Naive thymus-derived CD4-positive, alpha-beta T cell (primary cell): ENCODE measurements around the gene PMM2. TPM values are rescaled to one million over a fixed set of nuclear protein-coding genes. Genes with fewer than 3 reads are reported as not detected.

ENCODE experiments used
- ATAC-seq: fragments of 150-1000 bp; cut with Tn5 transposase; 2 replicates; pipeline ENCODE4 v1.10.0; 2021; ENCODE audit warnings: mild to moderate bottlenecking, moderate library complexity
- CTCF ChIA-PET: fragments of 350-600 bp; sonication (Branson Sonifier 250); formaldehyde crosslinking; loops from one replicate; lab custom pipeline; 2021; ENCODE audit warnings: antibody characterized with exemption; lab: Charles Lee
- POLR2A ChIA-PET: fragments of 350-600 bp; sonication (Branson Sonifier 250); formaldehyde crosslinking; loops from one replicate; lab custom pipeline; 2021; ENCODE audit warnings: antibody characterized with exemption, inconsistent platforms; lab: Charles Lee
- DNase-seq, 9 donors: peaks; one replicate each; pipeline versions ENCODE4 v3.0.0 to v3.0.0-alpha.2; 2020 to 2022; ENCODE audit warnings: mixed read lengths in 1 of 9
- H3K27ac ChIP-seq: one replicate; pipeline ENCODE4 v1.7.0; 2013; ENCODE audit warnings: mild to moderate bottlenecking, low read depth, low read length, moderate library complexity
- H3K27me3 ChIP-seq, 2 donors: one replicate each; pipeline ENCODE4 v1.7.0; 2013; ENCODE audit warnings: low read length in 2 of 2, mild to moderate bottlenecking in 2 of 2, moderate library complexity in 2 of 2; ENCODE audit not compliant: control insufficient read depth in 2 of 2, insufficient read depth in 2 of 2
- H3K36me3 ChIP-seq, 3 experiments: 1 replicate in 2 of 3; 2 replicates in 1 of 3; pipeline ENCODE4 v1.7.0; 2013; ENCODE audit warnings: low read length in 3 of 3, mild to moderate bottlenecking in 3 of 3, moderate library complexity in 1 of 3; ENCODE audit not compliant: insufficient read depth in 3 of 3, control insufficient read depth in 2 of 3
- H3K4me1 ChIP-seq, 2 donors: one replicate each; pipeline ENCODE4 v1.7.0; 2013; ENCODE audit warnings: low read length in 2 of 2, mild to moderate bottlenecking in 2 of 2, moderate library complexity in 1 of 2; ENCODE audit not compliant: control insufficient read depth in 2 of 2, insufficient read depth in 2 of 2
- H3K4me3 ChIP-seq: 2 replicates; pipeline ENCODE4 v1.7.0; 2013; ENCODE audit warnings: mild to moderate bottlenecking, low read length
- H3K9me3 ChIP-seq, 3 experiments: 1 replicate in 2 of 3; 2 replicates in 1 of 3; pipeline ENCODE4 v1.7.0; 2013; ENCODE audit warnings: low read length in 3 of 3; ENCODE audit not compliant: control insufficient read depth in 2 of 3
- H3K27ac Mint-ChIP-seq, 9 donors: one replicate each; pipeline ENCODE4 v1.8.0; 2020 to 2022; ENCODE audit warnings: mixed read lengths in 9 of 9, mild to moderate bottlenecking in 8 of 9, moderate library complexity in 5 of 9, inconsistent platforms in 2 of 9
- H3K27me3 Mint-ChIP-seq, 5 donors: one replicate each; pipeline ENCODE4 v1.8.0; 2021 to 2022; ENCODE audit warnings: mixed read lengths in 5 of 5, mild to moderate bottlenecking in 1 of 5
- H3K36me3 Mint-ChIP-seq, 5 donors: one replicate each; pipeline ENCODE4 v1.8.0; 2020 to 2022; ENCODE audit warnings: mixed read lengths in 5 of 5, mild to moderate bottlenecking in 3 of 5, inconsistent platforms in 1 of 5
- H3K4me1 Mint-ChIP-seq, 7 donors: one replicate each; pipeline ENCODE4 v1.8.0; 2020 to 2022; ENCODE audit warnings: mixed read lengths in 7 of 7, mild to moderate bottlenecking in 3 of 7, inconsistent platforms in 1 of 7
- H3K4me3 Mint-ChIP-seq, 10 donors: one replicate each; pipeline ENCODE4 v1.8.0; 2020 to 2022; ENCODE audit warnings: mild to moderate bottlenecking in 10 of 10, mixed read lengths in 10 of 10, moderate library complexity in 6 of 10, inconsistent platforms in 2 of 10
- H3K9me3 Mint-ChIP-seq, 11 donors: one replicate each; pipeline ENCODE4 v1.8.0; 2020 to 2022; ENCODE audit warnings: mixed read lengths in 11 of 11, mild to moderate bottlenecking in 4 of 11, inconsistent platforms in 1 of 11, moderate library complexity in 1 of 11
- intact Hi-C, 2 donors: fragments of 100-400 bp; cut with micrococcal nuclease; formaldehyde crosslinking; loops; one replicate each; pipeline ENCODE4 v1.15.1; 2023
- polyA plus RNA-seq, 2 donors: library from polyadenylated mRNA; unstranded; fragments of 300-500 nt; fragmentation: Illumina TruSeq; gene quantifications; one replicate each; pipeline ENCODE4 v1.2.3, GENCODE V29; 2021
- total RNA-seq, 6 experiments: library from RNA in 5 of 6; stranded (reverse) in 5 of 6; gene quantifications; 1 replicate in 5 of 6; 2 replicates in 1 of 6; pipeline ENCODE4 v1.2.3 and lab custom pipeline; 2021 to 2026

Gene PMM2
- total and polyA plus RNA-seq, 7 experiments from 2014 or later = 18.0 to 52.8 (median 40.9) TPM

GRCh38 chr16:8847623-8848022 is 50.0 kb downstream of the PMM2 start:
- Mint-ChIP-seq H3K27ac (no peak overlapping the region), H3K27me3 (no peaks in the 10 kb centered on the region), H3K36me3 (peaks cover 0 to 17% (median 5%) of the 10 kb centered on the region in 5 donors), H3K9me3 (peaks cover 0 to 2% (median 0%) of the 10 kb centered on the region in 11 donors), H3K4me3 (no peak overlapping the region), H3K4me1 (peaks cover 11 to 34% (median 26%) of the 10 kb centered on the region in 7 donors)
- H3K4me3 ChIP-seq = no peak overlapping the region
- H3K36me3 ChIP-seq = peaks cover 0 to 37% (median 7%) of the 10 kb centered on the region in 3 experiments
- intact Hi-C loops = no loop called here
- H3K9me3 ChIP-seq = no peaks in the 10 kb centered on the region
- ChIA-PET CTCF (no interaction called here), POLR2A (no interaction called here)
- no peak overlapping the region for H3K27ac ChIP-seq
- DNase-seq = no peak
- no peaks in the 10 kb centered on the region for H3K4me1 ChIP-seq
- no peak for ATAC-seq
- no peaks in the 10 kb centered on the region for H3K27me3 ChIP-seq

- H3K4me1 Mint-ChIP-seq = peaks cover 12 to 31% (median 26%) of the 10 kb centered on the region in 7 donors
- Histone ChIP-seq H3K27me3 (no peaks in the 10 kb centered on the region), H3K4me1 (no peaks in the 10 kb centered on the region), H3K9me3 (no peaks in the 10 kb centered on the region), H3K36me3 (peaks cover 0 to 45% (median 7%) of the 10 kb centered on the region in 3 experiments), H3K27ac (no peak overlapping the region), H3K4me3 (no peak overlapping the region)
- ChIA-PET POLR2A (no interaction called here), CTCF (no interaction called here)
- peaks cover 0 to 17% (median 5%) of the 10 kb centered on the region in 5 donors for H3K36me3 Mint-ChIP-seq
- DNase-seq (no peak), ATAC-seq (no peak)
- H3K27ac Mint-ChIP-seq = peak overlapping the region in 1 of 9 donors; percentile 13
- H3K4me3 Mint-ChIP-seq = no peak overlapping the region
- intact Hi-C loops = no loop called here
- H3K27me3 Mint-ChIP-seq = no peaks in the 10 kb centered on the region
- H3K9me3 Mint-ChIP-seq = peaks cover 0 to 2% (median 0%) of the 10 kb centered on the region in 11 donors
Observed at GRCh38 chr16:8848231-8848938, 50.7 kb downstream of the PMM2 start.

GRCh38 chr16:8848939-8849391 is 51.3 kb downstream of the PMM2 start:
- ATAC-seq = no peak
- CTCF ChIA-PET = no interaction called here
- H3K9me3 Mint-ChIP-seq = peaks cover 0 to 2% (median 0%) of the 10 kb centered on the region in 11 donors
- H3K36me3 Mint-ChIP-seq = peaks cover 0 to 17% (median 5%) of the 10 kb centered on the region in 5 donors
- POLR2A ChIA-PET = interaction anchor here (1.1 kb wide), 1 partner anchor 15 kb away, joined by 3 read pairs; no protein-coding TSS in a partner anchor
- no peaks in the 10 kb centered on the region for H3K27me3 ChIP-seq
- peaks cover 0 to 50% (median 7%) of the 10 kb centered on the region in 3 experiments for H3K36me3 ChIP-seq
- DNase-seq = no peak
- H3K27ac ChIP-seq = no peak overlapping the region
- H3K27ac Mint-ChIP-seq = peak overlapping the region in 4 of 9 donors; percentile 32 to 46 (median 39)
- intact Hi-C loops = no loop called here
- H3K4me3 Mint-ChIP-seq = no peak overlapping the region
- H3K4me3 ChIP-seq = no peak overlapping the region
- H3K4me1 Mint-ChIP-seq = peaks cover 13 to 30% (median 21%) of the 10 kb centered on the region in 7 donors
- H3K4me1 ChIP-seq = no peaks in the 10 kb centered on the region
- H3K9me3 ChIP-seq = no peaks in the 10 kb centered on the region
- no peaks in the 10 kb centered on the region for H3K27me3 Mint-ChIP-seq

GRCh38 chr16:8849411-8850011 is 51.9 kb downstream of the PMM2 start:
- H3K4me3 Mint-ChIP-seq = no peak overlapping the region
- Histone ChIP-seq H3K27ac (no peak overlapping the region), H3K9me3 (no peaks in the 10 kb centered on the region), H3K27me3 (no peaks in the 10 kb centered on the region), H3K4me3 (no peak overlapping the region), H3K4me1 (no peaks in the 10 kb centered on the region), H3K36me3 (peaks cover 0 to 54% (median 7%) of the 10 kb centered on the region in 3 experiments)
- DNase-seq (no peak), ATAC-seq (no peak)
- intact Hi-C loops = loop anchor here in 1 of 2 donors (2.0 kb wide), 1 partner anchor 19 kb away; the partner anchor contains the start of gene CARHSP1
- CTCF ChIA-PET = no interaction called here
- peaks cover 0 to 17% (median 5%) of the 10 kb centered on the region in 5 donors for H3K36me3 Mint-ChIP-seq
- H3K27ac Mint-ChIP-seq = peak overlapping the region in 7 of 9 donors; percentile 4 to 86 (median 57)
- POLR2A ChIA-PET = interaction anchor here (1.1 kb wide), 1 partner anchor 14 kb away, joined by 3 read pairs; no protein-coding TSS in a partner anchor
- H3K9me3 Mint-ChIP-seq = peaks cover 0 to 2% (median 0%) of the 10 kb centered on the region in 11 donors
- H3K27me3 Mint-ChIP-seq = no peaks in the 10 kb centered on the region
- peaks cover 11 to 30% (median 19%) of the 10 kb centered on the region in 7 donors for H3K4me1 Mint-ChIP-seq

- H3K27ac Mint-ChIP-seq = peak overlapping the region; percentile 27 to 86 (median 72)
- peaks cover 0 to 62% (median 7%) of the 10 kb centered on the region in 3 experiments for H3K36me3 ChIP-seq
- CTCF ChIA-PET = no interaction called here
- H3K27me3 Mint-ChIP-seq = no peaks in the 10 kb centered on the region
- H3K4me1 ChIP-seq = no peaks in the 10 kb centered on the region
- no peaks in the 10 kb centered on the region for H3K9me3 ChIP-seq
- ATAC-seq = peak; percentile 78
- H3K4me1 Mint-ChIP-seq = peaks cover 10 to 29% (median 17%) of the 10 kb centered on the region in 7 donors
- DNase-seq = no peak
- POLR2A ChIA-PET = interaction anchor here (0.8 to 1.1 kb wide), 2 partner anchors 13 to 19 kb away, joined by 3 read pairs; partner anchors contain the start of gene CARHSP1
- H3K9me3 Mint-ChIP-seq = peaks cover 0 to 2% (median 0%) of the 10 kb centered on the region in 11 donors
- H3K4me3 ChIP-seq = no peak overlapping the region
- H3K36me3 Mint-ChIP-seq = peaks cover 0 to 19% (median 5%) of the 10 kb centered on the region in 5 donors
- intact Hi-C loops = loop anchor here in 1 of 2 donors (2.0 kb wide), 1 partner anchor 18 kb away; the partner anchor contains the start of gene CARHSP1
- H3K4me3 Mint-ChIP-seq = peak overlapping the region in 3 of 10 donors; percentile 14 to 42 (median 41)
- H3K27ac ChIP-seq = peak overlapping the region; percentile 51
- no peaks in the 10 kb centered on the region for H3K27me3 ChIP-seq
Observed at GRCh38 chr16:8850279-8850885, 52.7 kb downstream of the PMM2 start.

- Mint-ChIP-seq H3K27me3 (no peaks in the 10 kb centered on the region), H3K9me3 (peaks cover 0 to 2% (median 0%) of the 10 kb centered on the region in 11 donors), H3K36me3 (peaks cover 0 to 23% (median 10%) of the 10 kb centered on the region in 5 donors), H3K4me3 (no peak overlapping the region), H3K4me1 (peaks cover 10 to 37% (median 18%) of the 10 kb centered on the region in 7 donors), H3K27ac (peak overlapping the region in 8 of 9 donors; percentile 17 to 92 (median 54))
- Histone ChIP-seq H3K4me1 (no peaks in the 10 kb centered on the region), H3K4me3 (no peak overlapping the region), H3K9me3 (no peaks in the 10 kb centered on the region), H3K36me3 (peaks cover 0 to 77% (median 7%) of the 10 kb centered on the region in 3 experiments), H3K27me3 (no peaks in the 10 kb centered on the region), H3K27ac (no peak overlapping the region)
- intact Hi-C loops = loop anchor here in 1 of 2 donors (2.0 kb wide), 1 partner anchor 17 kb away; the partner anchor contains the start of gene CARHSP1
- no peak for ATAC-seq
- POLR2A ChIA-PET = no interaction called here
- DNase-seq = no peak
- CTCF ChIA-PET = interaction anchor here (0.7 to 1.1 kb wide), 2 partner anchors 29 to 53 kb away, joined by 4 to 6 read pairs; no protein-coding TSS in a partner anchor
Observed at GRCh38 chr16:8851761-8852403, 54.2 kb downstream of the PMM2 start.
